Measurements from ENCODE around the gene XYLT2.

XYLT2 gene

DNA sequence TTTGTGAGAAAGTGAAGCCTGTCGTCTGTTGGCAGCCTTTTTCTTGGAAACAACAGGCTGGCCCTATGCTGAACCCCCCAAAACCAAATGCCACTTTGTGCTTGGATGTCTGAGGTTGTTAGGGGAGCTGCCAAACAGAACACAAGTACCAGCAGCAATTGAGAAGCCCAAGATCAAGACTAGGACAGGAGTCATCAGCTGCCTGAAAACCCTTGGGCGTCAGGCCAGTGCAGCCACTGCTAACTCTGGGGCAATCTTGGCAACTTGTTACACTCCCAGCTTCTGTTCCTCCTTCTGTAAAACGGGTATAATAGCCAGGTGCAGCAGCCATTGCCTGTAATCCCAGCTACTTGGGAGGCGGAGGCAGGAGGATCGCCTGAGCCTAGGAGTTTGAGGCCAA is 60.7 kb downstream of the XYLT2 start:
- no peak for ATAC-seq (ENCODE audit: low read depth)
- no peak overlapping the region for H3K27ac ChIP-seq (ENCODE audit: poor library complexity, severe bottlenecking)
- H3K4me3 ChIP-seq (ENCODE audit: severe bottlenecking) = no peak overlapping the region
- H3K9me3 ChIP-seq (ENCODE audit: severe bottlenecking) = no peaks in the 10 kb centered on the region
- H3K27me3 ChIP-seq (ENCODE audit: insufficient read depth, poor library complexity, severe bottlenecking) = no peaks in the 10 kb centered on the region
- TF ChIP-seq, protein P1, sequence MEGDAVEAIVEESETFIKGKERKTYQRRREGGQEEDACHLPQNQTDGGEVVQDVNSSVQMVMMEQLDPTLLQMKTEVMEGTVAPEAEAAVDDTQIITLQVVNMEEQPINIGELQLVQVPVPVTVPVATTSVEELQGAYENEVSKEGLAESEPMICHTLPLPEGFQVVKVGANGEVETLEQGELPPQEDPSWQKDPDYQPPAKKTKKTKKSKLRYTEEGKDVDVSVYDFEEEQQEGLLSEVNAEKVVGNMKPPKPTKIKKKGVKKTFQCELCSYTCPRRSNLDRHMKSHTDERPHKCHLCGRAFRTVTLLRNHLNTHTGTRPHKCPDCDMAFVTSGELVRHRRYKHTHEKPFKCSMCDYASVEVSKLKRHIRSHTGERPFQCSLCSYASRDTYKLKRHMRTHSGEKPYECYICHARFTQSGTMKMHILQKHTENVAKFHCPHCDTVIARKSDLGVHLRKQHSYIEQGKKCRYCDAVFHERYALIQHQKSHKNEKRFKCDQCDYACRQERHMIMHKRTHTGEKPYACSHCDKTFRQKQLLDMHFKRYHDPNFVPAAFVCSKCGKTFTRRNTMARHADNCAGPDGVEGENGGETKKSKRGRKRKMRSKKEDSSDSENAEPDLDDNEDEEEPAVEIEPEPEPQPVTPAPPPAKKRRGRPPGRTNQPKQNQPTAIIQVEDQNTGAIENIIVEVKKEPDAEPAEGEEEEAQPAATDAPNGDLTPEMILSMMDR (IDR thresholded peaks at IDR 0.05; ENCODE audit: poor library complexity, severe bottlenecking) = no peak
- no peaks in the 10 kb centered on the region for H3K4me1 ChIP-seq (ENCODE audit: insufficient read depth, poor library complexity, severe bottlenecking)
- no peak for DNase-seq (ENCODE audit: low spot score)
- no peaks in the 10 kb centered on the region for H3K36me3 ChIP-seq (ENCODE audit: low read depth)

DNA sequence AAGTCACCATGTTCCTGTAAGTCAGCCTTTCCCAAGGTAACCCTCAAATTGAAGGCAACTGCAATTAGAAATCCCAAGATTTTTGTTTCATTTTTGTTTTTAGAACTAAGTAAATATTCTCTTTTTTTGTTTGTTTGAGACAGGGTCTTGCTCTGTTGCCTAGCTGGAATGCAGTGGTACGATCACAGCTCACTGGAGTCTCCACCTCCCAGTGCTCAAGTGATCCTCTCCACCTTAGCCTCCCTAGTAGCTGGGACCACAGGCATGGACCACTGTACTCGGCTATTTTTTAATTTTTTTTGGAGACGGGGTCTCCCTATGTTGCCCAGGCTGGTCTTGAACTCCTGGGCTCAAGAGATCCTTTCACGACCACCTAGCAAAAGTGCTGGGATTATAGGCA is 62.0 kb downstream of the XYLT2 start:
- TF ChIP-seq, protein P1 (IDR thresholded peaks at IDR 0.05; ENCODE audit: poor library complexity, severe bottlenecking) = no peak
- ATAC-seq (ENCODE audit: low read depth) = no peak

More for the DNA sequence above, 62.0 kb downstream of the XYLT2 start:
- Histone ChIP-seq H3K27me3 (ENCODE audit: insufficient read depth, poor library complexity, severe bottlenecking) (no peaks in the 10 kb centered on the region), H3K27ac (ENCODE audit: poor library complexity, severe bottlenecking) (no peak overlapping the region), H3K9me3 (ENCODE audit: severe bottlenecking) (no peaks in the 10 kb centered on the region), H3K36me3 (ENCODE audit: low read depth) (no peaks in the 10 kb centered on the region), H3K4me3 (ENCODE audit: severe bottlenecking) (no peak overlapping the region), H3K4me1 (ENCODE audit: insufficient read depth, poor library complexity, severe bottlenecking) (no peaks in the 10 kb centered on the region)
- DNase-seq (ENCODE audit: low spot score) = no peak

Data from RWPE2 (cell line).